ENCODE results near the gene FNBP1.

DNA sequence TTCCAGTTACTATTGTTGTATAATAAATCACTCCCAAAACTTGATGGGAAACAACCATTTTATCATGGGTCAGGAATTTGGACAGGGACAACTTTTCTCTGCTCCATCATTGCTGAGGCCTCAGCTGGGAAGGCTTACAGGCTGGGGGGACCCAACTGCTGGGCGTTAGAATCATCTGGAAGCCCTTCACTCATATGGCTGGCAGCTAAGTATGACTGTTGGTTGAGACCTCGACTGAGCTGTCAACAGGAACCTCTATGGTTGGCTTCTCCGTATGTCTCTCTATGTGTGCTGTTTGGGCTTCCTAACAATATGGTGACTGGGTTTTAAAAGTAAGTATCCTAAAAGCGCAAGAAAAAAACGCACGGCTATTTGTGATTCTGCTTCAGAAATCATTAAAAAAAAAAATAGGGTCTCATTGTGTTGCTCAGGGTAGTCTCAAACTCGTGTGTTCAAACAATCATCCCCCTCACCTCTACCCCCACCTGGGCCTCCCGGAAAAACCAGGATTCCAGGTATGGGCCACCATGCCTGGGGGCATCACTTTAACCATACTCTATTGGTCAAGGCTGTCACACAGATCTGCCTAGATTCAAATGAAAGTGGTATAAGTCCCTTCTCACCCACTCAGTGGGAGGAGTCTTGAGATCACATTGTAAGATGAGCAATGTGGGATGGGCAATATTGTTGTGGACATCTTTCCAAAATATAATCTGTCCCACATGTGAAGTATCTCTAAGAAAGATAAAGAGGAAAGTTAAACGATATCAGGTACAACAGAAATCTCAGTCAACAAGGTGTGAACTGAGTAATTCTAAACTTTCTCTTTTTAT, 15.2 kb downstream of the FNBP1 start:
- TF ChIP-seq, protein P1, sequence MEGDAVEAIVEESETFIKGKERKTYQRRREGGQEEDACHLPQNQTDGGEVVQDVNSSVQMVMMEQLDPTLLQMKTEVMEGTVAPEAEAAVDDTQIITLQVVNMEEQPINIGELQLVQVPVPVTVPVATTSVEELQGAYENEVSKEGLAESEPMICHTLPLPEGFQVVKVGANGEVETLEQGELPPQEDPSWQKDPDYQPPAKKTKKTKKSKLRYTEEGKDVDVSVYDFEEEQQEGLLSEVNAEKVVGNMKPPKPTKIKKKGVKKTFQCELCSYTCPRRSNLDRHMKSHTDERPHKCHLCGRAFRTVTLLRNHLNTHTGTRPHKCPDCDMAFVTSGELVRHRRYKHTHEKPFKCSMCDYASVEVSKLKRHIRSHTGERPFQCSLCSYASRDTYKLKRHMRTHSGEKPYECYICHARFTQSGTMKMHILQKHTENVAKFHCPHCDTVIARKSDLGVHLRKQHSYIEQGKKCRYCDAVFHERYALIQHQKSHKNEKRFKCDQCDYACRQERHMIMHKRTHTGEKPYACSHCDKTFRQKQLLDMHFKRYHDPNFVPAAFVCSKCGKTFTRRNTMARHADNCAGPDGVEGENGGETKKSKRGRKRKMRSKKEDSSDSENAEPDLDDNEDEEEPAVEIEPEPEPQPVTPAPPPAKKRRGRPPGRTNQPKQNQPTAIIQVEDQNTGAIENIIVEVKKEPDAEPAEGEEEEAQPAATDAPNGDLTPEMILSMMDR (IDR thresholded peaks at IDR 0.05 in 4 of 5, conservative IDR thresholded peaks at IDR 0.05 in 1 of 5): no peak
- TF ChIP-seq POLR2A (IDR thresholded peaks at IDR 0.05): no peak
